IMR-90 (cell line): ENCODE measurements around the gene OR4N5. TPM values are rescaled to one million over a fixed set of nuclear protein-coding genes. Genes with fewer than 3 reads are reported as not detected.

Source experiments
- ATAC-seq: fragments of 200-7000 bp; cut with Tn5 transposase; 2 replicates; pipeline ENCODE4 v1.9.1; 2020; ENCODE audit warnings: low read depth, mild to moderate bottlenecking, moderate library complexity
- BruUV-seq: library from RNA; stranded (reverse); fragments of 400-500 nt; replicated peaks from 2 replicates; lab custom pipeline; 2021; lab: Mats Ljungman, UMichigan
- CTCF ChIA-PET: fragments of 300-600 bp; formaldehyde crosslinking; extraction: SDS; loops from one replicate; lab custom pipeline; 2021; ENCODE audit warnings: antibody characterized with exemption; lab: Yijun Ruan, JAX
- POLR2A ChIA-PET: fragments of 300-600 bp; sonication (Branson Sonifier 250); formaldehyde crosslinking; loops from one replicate; lab custom pipeline; 2022; ENCODE audit warnings: antibody characterized with exemption; ENCODE audit not compliant: unreplicated experiment; lab: Charles Lee
- DNase-seq: peaks from one replicate; pipeline ENCODE4 v3.0.0; 2013
- H2AFZ ChIP-seq: replicated peaks from 2 replicates; pipeline ENCODE3; 2013; ENCODE audit warnings: low read length, mild to moderate bottlenecking; ENCODE audit not compliant: poor library complexity
- H2AK5ac ChIP-seq: 2 replicates; pipeline ENCODE4 v1.6.1; 2013; ENCODE audit warnings: low read depth, low read length, inconsistent platforms
- H2AK9ac ChIP-seq: replicated peaks from 2 replicates; pipeline ENCODE3; 2013; ENCODE audit warnings: mild to moderate bottlenecking, low read depth, low read length, moderate library complexity; ENCODE audit not compliant: poor library complexity
- H2BK120ac ChIP-seq: 2 replicates; pipeline ENCODE4 v1.6.1; 2013; ENCODE audit warnings: low read depth, low read length, inconsistent platforms
- H2BK15ac ChIP-seq: 3 replicates; pipeline ENCODE4 v1.6.1; 2013; ENCODE audit warnings: low read depth, low read length, inconsistent platforms
- H2BK20ac ChIP-seq: 2 replicates; pipeline ENCODE4 v1.6.1; 2013; ENCODE audit warnings: low read depth, mild to moderate bottlenecking, inconsistent platforms, low read length, moderate library complexity
- H2BK5ac ChIP-seq: 2 replicates; pipeline ENCODE4 v1.6.1; 2013; ENCODE audit warnings: mild to moderate bottlenecking, low read depth, low read length, inconsistent platforms; ENCODE audit not compliant: poor library complexity, severe bottlenecking
- H3K14ac ChIP-seq: replicated peaks from 2 replicates; pipeline ENCODE4 v1.6.1; 2013; ENCODE audit warnings: low read depth, low read length, inconsistent platforms
- H3K18ac ChIP-seq: 2 replicates; pipeline ENCODE4 v1.6.1; 2013; ENCODE audit warnings: low read depth, low read length, control low read depth
- H3K23ac ChIP-seq: 2 replicates; pipeline ENCODE4 v1.6.1; 2013; ENCODE audit warnings: low read depth, low read length, inconsistent platforms
- H3K27ac ChIP-seq: 2 replicates; pipeline ENCODE4 v1.5.1; 2013; ENCODE audit warnings: mild to moderate bottlenecking, control low read depth, low read length; ENCODE audit not compliant: insufficient read depth
- H3K27me3 ChIP-seq: 2 replicates; pipeline ENCODE4 v1.6.1; 2013; ENCODE audit warnings: low read length; ENCODE audit not compliant: control insufficient read depth, insufficient read depth
- H3K36me3 ChIP-seq: 2 replicates; pipeline ENCODE4 v1.6.1; 2013; ENCODE audit warnings: low read length, mixed read lengths; ENCODE audit not compliant: control insufficient read depth, insufficient read depth
- H3K4ac ChIP-seq: 2 replicates; pipeline ENCODE4 v1.6.1; 2013; ENCODE audit warnings: low read depth, low read length, inconsistent platforms
- H3K4me1 ChIP-seq: 2 replicates; pipeline ENCODE4 v1.6.1; 2013; ENCODE audit warnings: low read length, mixed read lengths; ENCODE audit not compliant: control insufficient read depth, insufficient read depth
- H3K4me2 ChIP-seq: 2 replicates; pipeline ENCODE4 v1.6.1; 2013; ENCODE audit warnings: low read depth, mild to moderate bottlenecking, control low read depth, low read length, moderate library complexity
- H3K4me3 ChIP-seq: 2 replicates; pipeline ENCODE4 v1.5.1; 2013; ENCODE audit warnings: low read depth, mild to moderate bottlenecking, control low read depth, low read length, moderate library complexity; ENCODE audit not compliant: insufficient read depth
- H3K56ac ChIP-seq: 2 replicates; pipeline ENCODE4 v1.6.1; 2013; ENCODE audit warnings: low read length, inconsistent platforms; ENCODE audit not compliant: insufficient read depth; ENCODE audit errors: extremely low read depth
- H3K79me1 ChIP-seq, 2 experiments: 2 replicates each; pipeline ENCODE4 v1.6.1; 2013; ENCODE audit warnings: low read length in 2 of 2, inconsistent platforms in 1 of 2, low read depth in 1 of 2
- H3K9ac ChIP-seq: 2 replicates; pipeline ENCODE4 v1.6.1; 2013; ENCODE audit warnings: low read depth, low read length, control low read depth
- H3K9me1 ChIP-seq: 2 replicates; pipeline ENCODE4 v1.6.1; 2013; ENCODE audit warnings: low read length, inconsistent platforms; ENCODE audit not compliant: insufficient read depth
- H3K9me3 ChIP-seq: 2 replicates; pipeline ENCODE4 v1.6.1; 2013; ENCODE audit warnings: low read length; ENCODE audit not compliant: control insufficient read depth, insufficient read depth
- H4K20me1 ChIP-seq: 2 replicates; pipeline ENCODE4 v1.6.1; 2013; ENCODE audit warnings: low read length, inconsistent platforms; ENCODE audit not compliant: insufficient read depth
- H4K5ac ChIP-seq: 2 replicates; pipeline ENCODE4 v1.6.1; 2013; ENCODE audit warnings: mild to moderate bottlenecking, low read depth, low read length, control low read depth
- H4K8ac ChIP-seq, 2 experiments: 2 replicates each; pipeline ENCODE4 v1.6.1; 2013; ENCODE audit warnings: low read depth in 2 of 2, low read length in 2 of 2, control low read depth in 1 of 2, inconsistent platforms in 1 of 2
- H4K91ac ChIP-seq: 2 replicates; pipeline ENCODE4 v1.6.1; 2013; ENCODE audit warnings: low read depth, low read length, inconsistent platforms; ENCODE audit not compliant: insufficient read depth
- CEBPB ChIP-seq: IDR thresholded peaks from 2 replicates; pipeline ENCODE4 v1.6.1; 2012; ENCODE audit warnings: low read depth, low read length, improper control_type of control experiment
- CHD1 ChIP-seq: IDR thresholded peaks from 2 replicates; pipeline ENCODE4 v1.6.1; 2012; ENCODE audit warnings: low read depth, low read length, improper control_type of control experiment
- ELK1 ChIP-seq: fragments of 150-350 bp; IDR thresholded peaks from 2 replicates; pipeline ENCODE4 v1.6.1; 2016; ENCODE audit warnings: low read depth, mild to moderate bottlenecking, low read length, moderate library complexity, borderline replicate concordance
- FOS ChIP-seq: fragments of 150-350 bp; IDR thresholded peaks from 2 replicates; pipeline ENCODE4 v1.6.1; 2016; ENCODE audit warnings: low read depth, low read length
- MAFK ChIP-seq: IDR thresholded peaks from 2 replicates; pipeline ENCODE4 v1.6.1; 2012; ENCODE audit warnings: low read depth, low read length, improper control_type of control experiment
- MAZ ChIP-seq: IDR thresholded peaks from 2 replicates; pipeline ENCODE4 v1.6.1; 2012; ENCODE audit warnings: low read depth, mild to moderate bottlenecking, low read length, improper control_type of control experiment, moderate library complexity, borderline replicate concordance
- MXI1 ChIP-seq: IDR thresholded peaks from 2 replicates; pipeline ENCODE4 v1.6.1; 2012; ENCODE audit warnings: low read depth, mild to moderate bottlenecking, low read length, moderate library complexity, borderline replicate concordance
- NFE2L2 ChIP-seq: fragments of 150-350 bp; IDR thresholded peaks from 2 replicates; pipeline ENCODE4 v1.6.1; 2016; ENCODE audit warnings: low read depth, mild to moderate bottlenecking, low read length
- RAD21 ChIP-seq: IDR thresholded peaks from 2 replicates; pipeline ENCODE4 v1.6.1; 2012; ENCODE audit warnings: low read length, improper control_type of control experiment
- RCOR1 ChIP-seq: IDR thresholded peaks from 2 replicates; pipeline ENCODE4 v1.6.1; 2012; ENCODE audit warnings: mild to moderate bottlenecking, low read length, improper control_type of control experiment; ENCODE audit not compliant: insufficient replicate concordance
- RFX5 ChIP-seq: IDR thresholded peaks from 2 replicates; pipeline ENCODE4 v1.8.0; 2012; ENCODE audit warnings: low read depth, mild to moderate bottlenecking, low read length, moderate library complexity
- SMC3 ChIP-seq: fragments of 150-350 bp; IDR thresholded peaks from 2 replicates; pipeline ENCODE4 v1.6.1; 2016; ENCODE audit warnings: low read depth, mild to moderate bottlenecking, antibody characterized with exemption, low read length, moderate library complexity
- WGBS, 2 experiments: methylation state at CpG; one replicate each; pipeline versions ENCODE4 v1.1.5 to v1.1.7; 2013; ENCODE audit warnings: missing lambda C conversion rate in 2 of 2; ENCODE audit not compliant: insufficient read length in 1 of 2; ENCODE audit errors: extremely low coverage in 2 of 2; 5-methylcytosine and 5-hydroxymethylcytosine counted together
- dilution Hi-C: fragments of 300-500 bp; cut with HindIII; formaldehyde crosslinking; loops from one replicate; pipeline ENCODE4 v1.14.3; 2018; ENCODE audit warnings: low sequenced_read_pairs; ENCODE audit not compliant: unreplicated experiment
- in situ Hi-C: fragments of 300-500 bp; cut with MboI; formaldehyde crosslinking; loops from 3 replicates; pipeline ENCODE4 v1.14.3; 2019; ENCODE audit warnings: low sequenced_read_pairs, inconsistent platforms, mixed read lengths
- intact Hi-C: fragments of 100-400 bp; cut with micrococcal nuclease; formaldehyde crosslinking; loops from 2 replicates; pipeline ENCODE4 v1.10.0; 2022
- polyA plus RNA-seq, 3 experiments: library from polyadenylated mRNA; depleted of rRNA; stranded (reverse); fragments of >200 nt; gene quantifications; 2 replicates each; pipeline ENCODE4 v1.2.3, GENCODE V29; 2012; ENCODE audit warnings: low replicate concordance in 1 of 3
- total RNA-seq: library from RNA; depleted of rRNA; stranded (reverse); fragments of >200 nt; gene quantifications from 2 replicates; pipeline ENCODE4 v1.2.3, GENCODE V29; 2012
- TF ChIP-seq, protein P1 (sequence below): fragments of 150-350 bp; IDR thresholded peaks from 2 replicates; pipeline ENCODE4 v1.6.1; 2017; ENCODE audit warnings: mild to moderate bottlenecking, antibody characterized with exemption, low read length, low read depth
- TF ChIP-seq, protein P2 (sequence below): conservative IDR thresholded peaks from 2 replicates; pipeline ENCODE4 v1.5.1; 2012; ENCODE audit warnings: mild to moderate bottlenecking, low read depth, low read length, improper control_type of control experiment

The OR4N5 gene
- total and polyA plus RNA-seq, 2 of the 4 experiments (the other 2 are of a cell fraction), result not detected

DNA sequence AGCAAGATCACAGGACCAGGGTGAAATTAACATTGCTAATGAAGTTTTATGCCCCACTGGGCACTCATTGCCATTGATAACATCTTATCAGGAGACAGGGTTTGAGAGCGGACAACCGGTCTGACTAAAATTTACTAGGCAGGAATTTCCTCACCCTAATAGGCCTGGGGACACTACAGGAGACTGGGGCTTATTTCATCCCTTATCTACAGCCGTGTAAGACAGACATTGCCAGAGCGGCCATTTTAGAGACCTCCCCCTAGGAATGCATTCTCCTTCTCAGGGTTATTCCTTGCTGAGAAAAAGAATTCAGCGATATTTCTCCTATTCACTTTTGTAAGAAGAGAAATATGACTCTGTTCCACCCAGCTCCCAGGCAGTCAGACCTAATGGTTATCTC lies 19.8 kb upstream of the OR4N5 start:
- H2AK5ac ChIP-seq, result no peak overlapping the region
- no peak overlapping the region for H3K9ac ChIP-seq
- H3K4ac ChIP-seq, result no peak overlapping the region
- no peak overlapping the region for H2BK5ac ChIP-seq
- no peak overlapping the region for H2AK9ac ChIP-seq
- no peaks in the 10 kb centered on the region for H4K20me1 ChIP-seq
- H3K18ac ChIP-seq, result no peak overlapping the region
- no peak overlapping the region for H3K14ac ChIP-seq
- ChIA-PET CTCF (no interaction called here), POLR2A (no interaction called here)
- H3K79me1 ChIP-seq, result no peaks in the 10 kb centered on the region
- no peak for ATAC-seq
- no peaks in the 10 kb centered on the region for H3K9me1 ChIP-seq
- TF ChIP-seq NFE2L2 (no peak), MAZ (no peak), CEBPB (no peak), CHD1 (no peak), ELK1 (no peak), RCOR1 (no peak), SMC3 (no peak), RAD21 (no peak), RFX5 (no peak), FOS (no peak), MXI1 (no peak), MAFK (no peak)
- TF ChIP-seq, protein P1, sequence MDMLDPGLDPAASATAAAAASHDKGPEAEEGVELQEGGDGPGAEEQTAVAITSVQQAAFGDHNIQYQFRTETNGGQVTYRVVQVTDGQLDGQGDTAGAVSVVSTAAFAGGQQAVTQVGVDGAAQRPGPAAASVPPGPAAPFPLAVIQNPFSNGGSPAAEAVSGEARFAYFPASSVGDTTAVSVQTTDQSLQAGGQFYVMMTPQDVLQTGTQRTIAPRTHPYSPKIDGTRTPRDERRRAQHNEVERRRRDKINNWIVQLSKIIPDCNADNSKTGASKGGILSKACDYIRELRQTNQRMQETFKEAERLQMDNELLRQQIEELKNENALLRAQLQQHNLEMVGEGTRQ, result no peak
- TF ChIP-seq, protein P2, sequence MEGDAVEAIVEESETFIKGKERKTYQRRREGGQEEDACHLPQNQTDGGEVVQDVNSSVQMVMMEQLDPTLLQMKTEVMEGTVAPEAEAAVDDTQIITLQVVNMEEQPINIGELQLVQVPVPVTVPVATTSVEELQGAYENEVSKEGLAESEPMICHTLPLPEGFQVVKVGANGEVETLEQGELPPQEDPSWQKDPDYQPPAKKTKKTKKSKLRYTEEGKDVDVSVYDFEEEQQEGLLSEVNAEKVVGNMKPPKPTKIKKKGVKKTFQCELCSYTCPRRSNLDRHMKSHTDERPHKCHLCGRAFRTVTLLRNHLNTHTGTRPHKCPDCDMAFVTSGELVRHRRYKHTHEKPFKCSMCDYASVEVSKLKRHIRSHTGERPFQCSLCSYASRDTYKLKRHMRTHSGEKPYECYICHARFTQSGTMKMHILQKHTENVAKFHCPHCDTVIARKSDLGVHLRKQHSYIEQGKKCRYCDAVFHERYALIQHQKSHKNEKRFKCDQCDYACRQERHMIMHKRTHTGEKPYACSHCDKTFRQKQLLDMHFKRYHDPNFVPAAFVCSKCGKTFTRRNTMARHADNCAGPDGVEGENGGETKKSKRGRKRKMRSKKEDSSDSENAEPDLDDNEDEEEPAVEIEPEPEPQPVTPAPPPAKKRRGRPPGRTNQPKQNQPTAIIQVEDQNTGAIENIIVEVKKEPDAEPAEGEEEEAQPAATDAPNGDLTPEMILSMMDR, result no peak
- no peak overlapping the region for H2BK120ac ChIP-seq
- no peak overlapping the region for H4K91ac ChIP-seq
- intact Hi-C loops, result no loop called here
- no peaks in the 10 kb centered on the region for H3K36me3 ChIP-seq
- no peak overlapping the region for H3K27ac ChIP-seq
- no peak overlapping the region for H3K4me2 ChIP-seq
- H3K27me3 ChIP-seq, result no peaks in the 10 kb centered on the region
- no TSS peak for BruUV-seq
- no peak overlapping the region for H2AFZ ChIP-seq
- H3K4me3 ChIP-seq, result no peak overlapping the region
- no peak overlapping the region for H2BK15ac ChIP-seq
- H4K5ac ChIP-seq, result no peak overlapping the region
- H4K8ac ChIP-seq, result no peak overlapping the region
- dilution Hi-C loops, result no loop called here
- H3K4me1 ChIP-seq, result no peaks in the 10 kb centered on the region
- in situ Hi-C loops, result no loop called here
- no peak overlapping the region for H3K23ac ChIP-seq
- H2BK20ac ChIP-seq, result no peak overlapping the region
- DNase-seq, result no peak
- H3K9me3 ChIP-seq, result peaks cover 9% of the 10 kb centered on the region; the same call in 1 of the 2 replicates
- no CpG with 5 or more reads among the region's 5 CpGs for WGBS, 2 experiments
- H3K56ac ChIP-seq, result no peak overlapping the region
